Activated naive CD4-positive, alpha-beta T cell (primary cell): Measurements from ENCODE around the gene KLF16.

Source experiments
- DNase-seq, 4 experiments: peaks; one replicate each; lab custom pipeline; 2025; lab: John Stamatoyannopoulos, UW

Gene KLF16

GRCh38 chr19:1843116-1843515 is 20.3 kb downstream of the KLF16 start:
- DNase-seq = no peak

- DNase-seq = no peak
These were observed 22.0 kb downstream of the KLF16 start for GRCh38 chr19:1841209-1841924.

- no peak for DNase-seq
These were observed 22.8 kb downstream of the KLF16 start for GRCh38 chr19:1840541-1841115.

- DNase-seq = no peak
These were observed 23.5 kb downstream of the KLF16 start for GRCh38 chr19:1839658-1840540.

GRCh38 chr19:1837625-1838105 is 25.7 kb downstream of the KLF16 start:
- DNase-seq = peak; percentile 33 to 55 (median 50)

- DNase-seq = no peak
These were observed 26.2 kb downstream of the KLF16 start for GRCh38 chr19:1837222-1837565.

- no peak for DNase-seq
These were observed 26.7 kb downstream of the KLF16 start for GRCh38 chr19:1836458-1837221.

GRCh38 chr19:1833540-1833939 is 29.8 kb downstream of the KLF16 start:
- no peak for DNase-seq

- DNase-seq = no peak
These were observed 31.2 kb downstream of the KLF16 start for GRCh38 chr19:1832046-1832663.

GRCh38 chr19:1830978-1831377 is 32.4 kb downstream of the KLF16 start:
- no peak for DNase-seq

- DNase-seq = no peak
These were observed 32.8 kb downstream of the KLF16 start for GRCh38 chr19:1830568-1830967.

- DNase-seq = no peak
These were observed 33.4 kb downstream of the KLF16 start for GRCh38 chr19:1829958-1830357.

GRCh38 chr19:1828279-1829238 is 34.8 kb downstream of the KLF16 start:
- no peak for DNase-seq

- no peak for DNase-seq
These were observed 35.7 kb downstream of the KLF16 start for GRCh38 chr19:1827566-1828278.

GRCh38 chr19:1826557-1827521 is 36.5 kb downstream of the KLF16 start:
- DNase-seq = no peak

- peak; percentile 49 to 72 (median 65) for DNase-seq
These were observed 37.3 kb downstream of the KLF16 start for GRCh38 chr19:1825909-1826556.

GRCh38 chr19:1824252-1824622 is 39.1 kb downstream of the KLF16 start:
- no peak for DNase-seq
